ENCODE measurements around the gene HSD3B7. TPM values are rescaled to one million over a fixed set of nuclear protein-coding genes. Genes with fewer than 3 reads are reported as not detected.
"Not testable (repeated sequence)": the region's sequence is repeated elsewhere in the genome, so short reads cannot be mapped to it uniquely, and the experiment has no call there.

HSD3B7 gene
- under 1 TPM; 0.69 to 0.98 TPM for total RNA-seq

- Mint-ChIP-seq H3K36me3 (ENCODE audit: low read depth) (peaks cover 8% of the 10 kb centered on the region), H3K27ac (no peak within 1 kb of the TSS), H3K4me1 (ENCODE audit: low read depth) (no peaks in the 10 kb centered on the region), H3K9me3 (no peaks in the 10 kb centered on the region), H3K27me3 (ENCODE audit: low read depth) (no peaks in the 10 kb centered on the region), H3K4me3 (no peak within 1 kb of the TSS)
- peak; percentile 87 for DNase-seq
- intact Hi-C loops (cut with micrococcal nuclease) = loop anchor here (1.0 to 2.0 kb wide), 4 partner anchors 110 to 884 kb away; no protein-coding TSS in a partner anchor
- CTCF ChIA-PET = interaction anchor here (0.6 to 4.8 kb wide), 20 partner anchors 10 to 459 kb away, joined by 3 to 29 read pairs (median 4); partner anchors contain the start of genes VKORC1 and ZNF843
These were observed at the start of gene HSD3B7 for GRCh38 chr16:30984669-30985400. HSD3B7 (plus strand) TSS chr16:30985207; CDS start chr16:30985659, 452 bp downstream.

- H3K27ac Mint-ChIP-seq = no peak overlapping the region
- H3K4me3 Mint-ChIP-seq = no peak overlapping the region
- CTCF ChIA-PET = no interaction called here
- no peak for DNase-seq
- no peaks in the 10 kb centered on the region for H3K9me3 Mint-ChIP-seq
- H3K4me1 Mint-ChIP-seq (ENCODE audit: low read depth) = peaks cover 27% of the 10 kb centered on the region
- intact Hi-C loops (cut with micrococcal nuclease) = no loop called here
- peaks cover 11% of the 10 kb centered on the region for H3K36me3 Mint-ChIP-seq (ENCODE audit: low read depth)
- H3K27me3 Mint-ChIP-seq (ENCODE audit: low read depth) = no peaks in the 10 kb centered on the region
These were observed 47.3 kb upstream of the HSD3B7 start for GRCh38 chr16:30937692-30938091.

GRCh38 chr16:30939571-30939970 is 45.4 kb upstream of the HSD3B7 start:
- H3K27me3 Mint-ChIP-seq (ENCODE audit: low read depth); DNase-seq; H3K27ac Mint-ChIP-seq; H3K9me3 Mint-ChIP-seq; H3K4me3 Mint-ChIP-seq; intact Hi-C loops (cut with micrococcal nuclease): not testable (repeated sequence)
- peaks cover 28% of the 10 kb centered on the region for H3K4me1 Mint-ChIP-seq (ENCODE audit: low read depth)
- CTCF ChIA-PET = interaction anchor here (0.8 to 3.9 kb wide), 4 partner anchors 10 to 504 kb away, joined by 3 to 74 read pairs (median 4); partner anchors contain the start of gene SETD1A
- H3K36me3 Mint-ChIP-seq (ENCODE audit: low read depth) = peaks cover 17% of the 10 kb centered on the region

- H3K27me3 Mint-ChIP-seq (ENCODE audit: low read depth) = no peaks in the 10 kb centered on the region
- CTCF ChIA-PET = interaction anchor here (0.6 to 3.9 kb wide), 33 partner anchors 8 to 502 kb away, joined by 3 to 74 read pairs (median 5); partner anchors contain the start of genes HSD3B7 and SETD1A
- no peaks in the 10 kb centered on the region for H3K9me3 Mint-ChIP-seq
These were observed 43.2 kb upstream of the HSD3B7 start for GRCh38 chr16:30941600-30942425.

GRCh38 chr16:30942426-30942806 is 42.6 kb upstream of the HSD3B7 start:
- no peaks in the 10 kb centered on the region for H3K27me3 Mint-ChIP-seq (ENCODE audit: low read depth)
- peaks cover 18% of the 10 kb centered on the region for H3K4me1 Mint-ChIP-seq (ENCODE audit: low read depth)
- H3K36me3 Mint-ChIP-seq (ENCODE audit: low read depth) = peaks cover 9% of the 10 kb centered on the region
- no peaks in the 10 kb centered on the region for H3K9me3 Mint-ChIP-seq
- DNase-seq = no peak
- CTCF ChIA-PET = interaction anchor here (0.6 to 3.9 kb wide), 29 partner anchors 8 to 501 kb away, joined by 3 to 74 read pairs (median 5); partner anchors contain the start of genes HSD3B7 and SETD1A
- H3K27ac Mint-ChIP-seq = peak overlapping the region; percentile 51
- intact Hi-C loops (cut with micrococcal nuclease) = loop anchor here (1.0 kb wide), 1 partner anchor 98 kb away; no protein-coding TSS in a partner anchor
- no peak overlapping the region for H3K4me3 Mint-ChIP-seq

More at GRCh38 chr16:30941600-30942425, 43.2 kb upstream of the HSD3B7 start:
- H3K27ac Mint-ChIP-seq = peak overlapping the region; percentile 51
- H3K4me3 Mint-ChIP-seq = no peak overlapping the region
- intact Hi-C loops (cut with micrococcal nuclease) = loop anchor here (1.0 kb wide), 1 partner anchor 98 kb away; no protein-coding TSS in a partner anchor
- H3K4me1 Mint-ChIP-seq (ENCODE audit: low read depth) = peaks cover 21% of the 10 kb centered on the region
- H3K36me3 Mint-ChIP-seq (ENCODE audit: low read depth) = peaks cover 12% of the 10 kb centered on the region
- peak; percentile 79 for DNase-seq

GRCh38 chr16:30944352-30944751 is 40.7 kb upstream of the HSD3B7 start:
- no peaks in the 10 kb centered on the region for H3K27me3 Mint-ChIP-seq (ENCODE audit: low read depth)
- CTCF ChIA-PET = interaction anchor here (0.6 to 1.9 kb wide), 5 partner anchors 8 to 319 kb away, joined by 3 to 8 read pairs (median 5); no protein-coding TSS in a partner anchor
- intact Hi-C loops (cut with micrococcal nuclease) = no loop called here

GRCh38 chr16:30946671-30947540 is 38.1 kb upstream of the HSD3B7 start:
- H3K27ac Mint-ChIP-seq = no peak overlapping the region
- CTCF ChIA-PET = interaction anchor here (0.9 kb wide), 2 partner anchors 45 to 102 kb away, joined by 4 to 5 read pairs; no protein-coding TSS in a partner anchor
- H3K4me3 Mint-ChIP-seq = no peak overlapping the region
- peaks cover 9% of the 10 kb centered on the region for H3K36me3 Mint-ChIP-seq (ENCODE audit: low read depth)
- intact Hi-C loops (cut with micrococcal nuclease) = no loop called here
- H3K27me3 Mint-ChIP-seq (ENCODE audit: low read depth) = no peaks in the 10 kb centered on the region
- no peak for DNase-seq
- peaks cover 20% of the 10 kb centered on the region for H3K4me1 Mint-ChIP-seq (ENCODE audit: low read depth)
- H3K9me3 Mint-ChIP-seq = no peaks in the 10 kb centered on the region

More at GRCh38 chr16:30944352-30944751, 40.7 kb upstream of the HSD3B7 start:
- Mint-ChIP-seq H3K27ac (no peak overlapping the region), H3K4me1 (ENCODE audit: low read depth) (peaks cover 18% of the 10 kb centered on the region), H3K9me3 (no peaks in the 10 kb centered on the region), H3K4me3 (no peak overlapping the region), H3K36me3 (ENCODE audit: low read depth) (peaks cover 9% of the 10 kb centered on the region)
- DNase-seq = no peak

- CTCF ChIA-PET = interaction anchor here (0.9 kb wide), 2 partner anchors 44 to 103 kb away, joined by 4 to 5 read pairs; no protein-coding TSS in a partner anchor
- no peak for DNase-seq
- intact Hi-C loops (cut with micrococcal nuclease) = no loop called here
- peaks cover 15% of the 10 kb centered on the region for H3K4me1 Mint-ChIP-seq (ENCODE audit: low read depth)
- no peak overlapping the region for H3K4me3 Mint-ChIP-seq
- no peaks in the 10 kb centered on the region for H3K9me3 Mint-ChIP-seq
- peaks cover 9% of the 10 kb centered on the region for H3K36me3 Mint-ChIP-seq (ENCODE audit: low read depth)
- H3K27me3 Mint-ChIP-seq (ENCODE audit: low read depth) = no peaks in the 10 kb centered on the region
- no peak overlapping the region for H3K27ac Mint-ChIP-seq
These were observed 37.5 kb upstream of the HSD3B7 start for GRCh38 chr16:30947541-30947858.

- intact Hi-C loops (cut with micrococcal nuclease) = loop anchor here (2.0 kb wide), 1 partner anchor 53 kb away; the partner anchor contains the start of gene BCL7C
- no peak overlapping the region for H3K27ac Mint-ChIP-seq
- no peak for DNase-seq
- no peaks in the 10 kb centered on the region for H3K9me3 Mint-ChIP-seq
- H3K4me3 Mint-ChIP-seq = no peak overlapping the region
- CTCF ChIA-PET = interaction anchor here (0.9 kb wide), 1 partner anchor 103 kb away, joined by 4 read pairs; no protein-coding TSS in a partner anchor
- no peaks in the 10 kb centered on the region for H3K27me3 Mint-ChIP-seq (ENCODE audit: low read depth)
- peaks cover 9% of the 10 kb centered on the region for H3K36me3 Mint-ChIP-seq (ENCODE audit: low read depth)
- peaks cover 11% of the 10 kb centered on the region for H3K4me1 Mint-ChIP-seq (ENCODE audit: low read depth)
These were observed 36.9 kb upstream of the HSD3B7 start for GRCh38 chr16:30947859-30948666.

- CTCF ChIA-PET = interaction anchor here (0.5 to 2.0 kb wide), 5 partner anchors 8 to 150 kb away, joined by 3 to 11 read pairs (median 4); no protein-coding TSS in a partner anchor
- peaks cover 7% of the 10 kb centered on the region for H3K36me3 Mint-ChIP-seq (ENCODE audit: low read depth)
- intact Hi-C loops (cut with micrococcal nuclease) = loop anchor here (2.0 kb wide), 1 partner anchor 54 kb away; the partner anchor contains the start of gene BCL7C
- H3K4me3 Mint-ChIP-seq = peak within 1 kb of the TSS; percentile 80
- H3K9me3 Mint-ChIP-seq = no peaks in the 10 kb centered on the region
- peaks cover 16% of the 10 kb centered on the region for H3K4me1 Mint-ChIP-seq (ENCODE audit: low read depth)
- H3K27ac Mint-ChIP-seq = peak within 1 kb of the TSS; percentile 65
- peak; percentile 64 for DNase-seq
- no peaks in the 10 kb centered on the region for H3K27me3 Mint-ChIP-seq (ENCODE audit: low read depth)
These were observed 36.0 kb upstream of the HSD3B7 start, which contains the start of gene ORAI3 for GRCh38 chr16:30948667-30949649. ORAI3 (plus strand) TSS chr16:30949068; CDS start chr16:30949290, 222 bp downstream.
